IgD-negative memory B cell (primary cell): ENCODE data around the gene DNAH8. TPM values are rescaled to one million over a fixed set of nuclear protein-coding genes. Genes with fewer than 3 reads are reported as not detected.
A peak's percentile ranks its signal among the peaks of the same experiment; 100 is the strongest.
"Not testable (repeated sequence)": the region's sequence is repeated elsewhere in the genome, so short reads cannot be mapped to it uniquely, and the experiment has no call there.

ENCODE experiments used
- H3K27ac Mint-ChIP-seq, 3 donors: one replicate each; pipeline ENCODE4 v1.8.0; 2020 to 2022; ENCODE audit warnings: mild to moderate bottlenecking in 3 of 3, mixed read lengths in 3 of 3, moderate library complexity in 1 of 3
- H3K27me3 Mint-ChIP-seq: one replicate; pipeline ENCODE4 v1.8.0; 2021; ENCODE audit warnings: mixed read lengths
- H3K36me3 Mint-ChIP-seq: one replicate; pipeline ENCODE4 v1.8.0; 2020; ENCODE audit warnings: mild to moderate bottlenecking, mixed read lengths
- H3K4me1 Mint-ChIP-seq, 3 donors: one replicate each; pipeline ENCODE4 v1.8.0; 2020 to 2022; ENCODE audit warnings: mixed read lengths in 3 of 3, mild to moderate bottlenecking in 1 of 3
- H3K4me3 Mint-ChIP-seq, 4 donors: one replicate each; pipeline ENCODE4 v1.8.0; 2020 to 2022; ENCODE audit warnings: mild to moderate bottlenecking in 4 of 4, mixed read lengths in 4 of 4, moderate library complexity in 3 of 4
- H3K9me3 Mint-ChIP-seq, 3 donors: one replicate each; pipeline ENCODE4 v1.8.0; 2020 to 2021; ENCODE audit warnings: mixed read lengths in 3 of 3, mild to moderate bottlenecking in 1 of 3
- polyA plus RNA-seq: library from polyadenylated mRNA; unstranded; fragments of 300-500 nt; fragmentation: Illumina TruSeq; gene quantifications from one replicate; pipeline ENCODE4 v1.2.3, GENCODE V29; 2021

The DNAH8 gene
- polyA plus RNA-seq, 1 donor from 2014 or later: 0.94 TPM

DNA sequence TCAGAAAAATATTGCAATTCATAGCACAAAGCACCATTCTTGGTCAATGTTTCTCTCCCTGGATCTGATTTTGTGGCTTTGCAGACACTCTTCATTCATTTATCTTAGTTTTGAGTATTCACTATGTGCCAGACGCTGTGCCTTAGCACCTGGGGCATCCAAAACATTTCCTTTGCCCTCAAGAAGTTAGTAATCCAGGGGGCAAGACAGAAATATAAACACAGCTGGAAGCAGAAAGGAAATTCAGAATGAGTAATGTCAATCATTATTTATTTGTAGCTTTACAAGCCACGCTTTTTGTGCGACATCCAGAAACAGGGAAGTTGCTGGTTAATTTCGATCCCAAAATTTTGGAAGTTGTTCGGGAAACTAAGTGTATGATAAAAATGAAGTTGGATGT is 71.4 kb downstream of the DNAH8 start:
- H3K4me1 Mint-ChIP-seq: peaks cover 8 to 15% (median 14%) of the 10 kb centered on the region in 3 donors
- no peaks in the 10 kb centered on the region for H3K9me3 Mint-ChIP-seq
- peaks cover 3% of the 10 kb centered on the region for H3K36me3 Mint-ChIP-seq
- H3K27ac Mint-ChIP-seq: no peak overlapping the region
- H3K4me3 Mint-ChIP-seq: no peak overlapping the region
- no peaks in the 10 kb centered on the region for H3K27me3 Mint-ChIP-seq

DNA sequence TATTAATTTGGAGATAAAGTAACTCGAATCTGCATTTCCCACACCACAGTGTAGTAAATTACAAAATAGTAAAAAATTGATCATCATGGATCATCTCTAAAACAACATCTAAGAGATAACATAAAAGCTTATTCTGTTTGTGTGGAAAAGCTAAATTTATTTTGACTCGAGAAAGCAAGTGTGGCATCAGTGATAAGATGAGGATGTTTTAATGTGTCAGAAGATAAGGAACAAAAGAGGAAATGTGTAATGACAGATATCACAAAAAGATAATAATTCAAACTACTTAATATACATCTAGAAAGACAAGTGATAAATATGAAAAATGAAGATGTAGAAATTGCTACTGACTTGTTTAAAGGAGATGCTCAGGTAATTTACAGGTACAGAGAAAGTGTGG is 74.1 kb downstream of the DNAH8 start:
- peak overlapping the region in 1 of 4 donors; percentile 56 for H3K4me3 Mint-ChIP-seq
- peaks cover 5 to 13% (median 8%) of the 10 kb centered on the region in 3 donors for H3K4me1 Mint-ChIP-seq
- no peaks in the 10 kb centered on the region for H3K27me3 Mint-ChIP-seq
- peaks cover 3% of the 10 kb centered on the region for H3K36me3 Mint-ChIP-seq
- H3K9me3 Mint-ChIP-seq: no peaks in the 10 kb centered on the region
- H3K27ac Mint-ChIP-seq: no peak overlapping the region

DNA sequence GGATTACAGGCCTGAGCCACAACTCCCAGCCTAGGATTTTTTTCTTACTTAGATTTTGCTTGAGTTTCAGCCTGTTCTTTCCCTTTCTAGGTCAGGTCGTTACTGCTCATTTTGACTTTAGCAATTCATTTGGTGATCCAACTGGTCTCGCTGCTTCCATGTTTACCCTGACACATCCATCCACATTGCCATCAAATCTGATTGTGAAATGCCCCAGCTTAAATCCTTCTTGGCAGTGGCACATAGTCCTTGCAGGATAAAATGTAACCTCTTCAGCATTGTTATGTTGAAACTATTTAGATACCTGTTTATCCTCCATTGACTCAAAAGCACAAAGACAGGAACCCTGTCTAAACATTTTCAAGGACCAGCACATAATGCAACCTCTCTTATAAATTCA is 77.2 kb downstream of the DNAH8 start:
- H3K27me3 Mint-ChIP-seq: no peaks in the 10 kb centered on the region
- H3K36me3 Mint-ChIP-seq: peaks cover 7% of the 10 kb centered on the region
- H3K9me3 Mint-ChIP-seq: no peaks in the 10 kb centered on the region
- no peak overlapping the region for H3K4me3 Mint-ChIP-seq
- H3K27ac Mint-ChIP-seq: peak overlapping the region in 1 of 3 donors; percentile 19
- peaks cover 0 to 6% (median 0%) of the 10 kb centered on the region in 3 donors for H3K4me1 Mint-ChIP-seq

DNA sequence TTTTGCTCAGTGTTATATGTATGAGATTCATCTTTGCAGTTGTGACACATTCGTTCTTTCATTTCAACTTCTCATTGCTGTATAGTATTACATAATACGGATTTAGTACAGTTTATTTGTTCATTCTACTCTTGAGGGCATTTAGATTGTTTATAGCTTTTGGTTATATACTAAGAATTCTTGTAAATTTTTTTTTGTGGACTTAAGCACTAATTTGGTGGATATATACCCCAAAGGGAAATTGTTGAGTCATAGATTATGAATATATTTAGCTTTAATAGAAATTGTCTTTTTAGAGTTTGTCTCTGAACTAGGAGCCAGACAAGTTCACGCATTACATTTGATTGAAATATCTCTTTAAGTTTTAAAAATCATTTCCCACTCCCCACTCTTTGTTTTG is 79.6 kb downstream of the DNAH8 start:
- H3K4me1 Mint-ChIP-seq: peaks cover 0 to 2% (median 0%) of the 10 kb centered on the region in 3 donors
- peaks cover 4% of the 10 kb centered on the region for H3K36me3 Mint-ChIP-seq
- H3K9me3 Mint-ChIP-seq: no peaks in the 10 kb centered on the region
- H3K4me3 Mint-ChIP-seq: no peak overlapping the region
- no peaks in the 10 kb centered on the region for H3K27me3 Mint-ChIP-seq
- H3K27ac Mint-ChIP-seq: no peak overlapping the region

DNA sequence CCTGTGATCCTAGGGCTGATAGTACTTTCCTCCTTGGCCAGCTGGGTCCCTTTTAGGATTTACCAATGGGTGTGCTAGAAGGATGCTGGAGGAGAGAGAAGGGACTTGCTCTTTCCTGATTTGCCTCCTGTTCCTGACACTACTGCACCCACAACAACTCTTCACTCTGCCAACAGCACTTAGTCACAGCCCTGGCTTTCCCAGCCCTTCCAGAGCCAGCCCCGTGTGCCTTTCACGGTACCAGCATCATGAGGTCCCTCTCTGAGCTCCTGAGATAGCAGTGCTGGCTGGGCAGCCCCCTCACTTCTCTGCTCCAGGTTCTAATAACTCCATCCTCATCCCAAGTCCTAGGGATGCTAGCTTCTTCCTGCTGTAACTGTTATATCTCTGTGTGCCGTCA is 80.9 kb downstream of the DNAH8 start:
- Mint-ChIP-seq H3K4me3 (no peak overlapping the region), H3K36me3 (peaks cover 4% of the 10 kb centered on the region), H3K27me3 (no peaks in the 10 kb centered on the region), H3K27ac (no peak overlapping the region), H3K4me1 (peaks cover 0 to 2% (median 0%) of the 10 kb centered on the region in 3 donors), H3K9me3 (no peaks in the 10 kb centered on the region)

DNA sequence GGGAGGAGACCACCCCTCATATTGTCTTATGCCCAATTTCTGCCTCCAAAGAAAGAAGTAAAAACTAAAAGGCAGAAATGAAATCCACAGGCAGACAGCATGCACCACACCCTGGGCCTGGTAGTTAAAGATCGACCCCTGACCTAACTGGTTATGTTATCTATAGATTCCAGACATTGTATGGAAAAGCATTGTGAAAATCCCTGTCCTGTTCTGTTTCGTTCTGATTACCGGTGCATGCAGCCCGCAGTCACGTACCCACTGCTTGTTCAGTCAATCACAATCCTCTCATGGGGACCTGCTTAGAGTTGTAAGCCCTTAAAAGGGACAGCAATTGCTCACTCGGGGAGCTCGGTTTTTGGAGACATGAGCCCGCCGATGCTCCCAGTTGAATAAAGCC is 81.3 kb downstream of the DNAH8 start:
- H3K4me3 Mint-ChIP-seq, H3K9me3 Mint-ChIP-seq, H3K36me3 Mint-ChIP-seq, H3K4me1 Mint-ChIP-seq, H3K27me3 Mint-ChIP-seq, H3K27ac Mint-ChIP-seq: not testable (repeated sequence)

DNA sequence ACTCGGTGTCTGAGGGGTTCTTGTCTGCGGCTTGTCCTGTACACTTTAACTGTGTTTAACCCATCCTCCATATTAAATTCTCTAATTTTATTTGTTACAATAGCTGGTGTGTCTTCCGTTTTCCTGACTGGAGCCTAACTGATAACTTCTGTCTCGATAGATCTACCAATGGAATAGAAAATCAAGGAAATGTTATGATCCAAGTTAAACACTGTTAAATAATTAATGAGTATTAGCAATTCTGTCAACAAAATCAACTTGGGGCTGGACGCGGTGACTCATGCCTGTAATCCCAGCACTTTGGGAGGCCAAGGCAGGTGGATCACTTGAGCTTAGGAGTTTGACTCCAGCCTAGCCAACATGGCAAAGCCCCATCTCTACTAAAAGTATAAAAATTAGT is 81.7 kb downstream of the DNAH8 start:
- Mint-ChIP-seq H3K9me3 (no peaks in the 10 kb centered on the region), H3K4me1 (peaks cover 0 to under 1% (median 0%) of the 10 kb centered on the region in 3 donors), H3K27me3 (no peaks in the 10 kb centered on the region), H3K4me3 (no peak overlapping the region), H3K36me3 (peaks cover 4% of the 10 kb centered on the region), H3K27ac (no peak overlapping the region)

DNA sequence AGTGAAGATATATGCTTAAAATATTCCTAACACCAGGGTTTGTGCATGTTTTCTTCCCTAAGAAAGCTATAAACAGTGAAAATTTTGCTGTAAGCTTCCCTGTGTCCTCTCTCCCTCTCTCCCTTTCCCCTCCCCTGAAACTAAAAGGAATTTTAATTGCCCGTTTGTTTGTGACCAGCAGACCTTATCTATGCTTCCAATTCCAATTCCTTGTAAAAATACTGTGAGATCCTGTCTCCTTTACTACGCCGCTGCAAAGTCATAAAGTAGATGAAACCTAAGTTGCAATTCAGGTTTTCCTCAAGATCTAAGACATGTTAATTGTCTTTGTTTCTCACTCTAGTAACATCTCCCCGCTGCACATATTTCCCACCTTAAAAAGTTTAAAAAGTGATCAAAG is 82.3 kb downstream of the DNAH8 start:
- Mint-ChIP-seq H3K4me1 (no peaks in the 10 kb centered on the region), H3K27me3 (no peaks in the 10 kb centered on the region), H3K27ac (peak overlapping the region in 1 of 3 donors; percentile 41), H3K9me3 (no peaks in the 10 kb centered on the region), H3K36me3 (peaks cover 4% of the 10 kb centered on the region), H3K4me3 (no peak overlapping the region)

DNA sequence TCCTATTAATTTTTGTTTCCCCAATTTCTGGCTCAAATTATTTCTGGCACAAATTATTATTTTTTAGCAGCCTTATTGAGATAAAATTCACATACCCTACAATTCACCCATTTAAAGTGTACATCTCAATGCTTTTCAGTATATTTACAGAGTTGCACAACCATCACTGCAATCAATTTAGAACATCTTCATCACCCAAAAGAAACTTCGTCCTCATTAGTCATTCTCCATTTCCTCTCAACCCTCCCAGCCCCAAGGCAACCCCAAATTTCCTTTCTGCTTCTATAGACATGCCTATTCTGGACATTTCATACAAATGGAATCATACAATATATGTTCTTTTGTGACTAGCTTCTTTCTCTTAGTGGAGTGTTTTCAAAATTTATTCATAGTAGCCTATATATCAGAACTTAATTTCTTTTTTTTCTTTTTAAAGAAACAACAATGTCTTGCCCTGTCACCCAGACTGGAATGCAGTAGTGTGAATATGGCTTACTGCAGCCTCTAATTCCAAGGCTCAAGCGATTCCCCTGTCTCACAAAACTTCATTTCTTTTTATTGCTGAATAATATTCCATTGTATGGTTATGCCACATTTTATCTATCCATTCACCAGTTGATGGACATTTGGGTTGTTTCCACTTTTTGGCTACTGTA is 84.5 kb downstream of the DNAH8 start:
- Mint-ChIP-seq H3K27ac (no peak overlapping the region), H3K4me3 (no peak overlapping the region), H3K36me3 (no peaks in the 10 kb centered on the region), H3K27me3 (no peaks in the 10 kb centered on the region), H3K4me1 (peaks cover 0 to 3% (median 0%) of the 10 kb centered on the region in 3 donors), H3K9me3 (no peaks in the 10 kb centered on the region)

DNA sequence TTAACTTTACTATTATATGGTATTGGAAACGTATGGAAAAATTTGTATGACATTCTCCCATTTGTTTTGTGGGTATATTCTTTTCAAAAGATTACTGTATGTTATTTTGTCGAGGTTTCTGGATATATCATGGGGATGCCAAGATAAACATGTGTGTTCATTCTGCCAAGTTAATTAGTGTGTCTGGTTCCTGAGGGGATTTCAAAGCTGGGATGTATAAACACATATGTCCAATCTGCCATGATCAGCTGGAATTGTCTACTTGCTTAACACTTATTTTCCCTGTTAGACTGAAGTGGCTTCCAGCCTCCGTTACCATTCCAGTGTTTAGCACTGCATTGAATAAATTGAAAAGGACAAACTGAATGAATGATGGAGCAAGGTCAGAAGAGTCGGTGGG is 86.2 kb downstream of the DNAH8 start:
- Mint-ChIP-seq H3K9me3 (no peaks in the 10 kb centered on the region), H3K27me3 (no peaks in the 10 kb centered on the region), H3K27ac (no peak overlapping the region), H3K4me1 (peaks cover 3 to 4% (median 3%) of the 10 kb centered on the region in 3 donors), H3K4me3 (no peak overlapping the region), H3K36me3 (no peaks in the 10 kb centered on the region)

DNA sequence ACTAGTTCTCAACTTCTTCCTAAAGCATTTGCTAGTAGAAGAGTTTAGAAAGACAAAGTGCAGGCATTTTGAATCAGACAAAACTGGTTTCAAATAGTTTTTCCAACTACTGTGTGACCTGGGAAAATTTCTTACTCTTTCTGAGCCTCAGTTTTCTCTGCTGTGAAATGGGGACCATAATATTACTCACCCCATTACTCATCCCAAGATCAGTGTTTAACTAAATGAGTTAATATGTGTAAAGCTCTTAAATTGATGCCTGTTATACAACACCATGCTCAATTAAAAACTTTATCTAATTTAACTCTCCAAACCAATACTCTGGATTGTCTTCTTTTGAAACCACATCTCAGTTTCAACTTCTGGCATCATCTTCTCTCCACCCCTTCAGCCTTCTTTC is 87.4 kb downstream of the DNAH8 start:
- no peaks in the 10 kb centered on the region for H3K27me3 Mint-ChIP-seq
- no peaks in the 10 kb centered on the region for H3K9me3 Mint-ChIP-seq
- peaks cover 3 to 5% (median 4%) of the 10 kb centered on the region in 3 donors for H3K4me1 Mint-ChIP-seq
- no peak overlapping the region for H3K27ac Mint-ChIP-seq
- H3K4me3 Mint-ChIP-seq: no peak overlapping the region
- no peaks in the 10 kb centered on the region for H3K36me3 Mint-ChIP-seq

DNA sequence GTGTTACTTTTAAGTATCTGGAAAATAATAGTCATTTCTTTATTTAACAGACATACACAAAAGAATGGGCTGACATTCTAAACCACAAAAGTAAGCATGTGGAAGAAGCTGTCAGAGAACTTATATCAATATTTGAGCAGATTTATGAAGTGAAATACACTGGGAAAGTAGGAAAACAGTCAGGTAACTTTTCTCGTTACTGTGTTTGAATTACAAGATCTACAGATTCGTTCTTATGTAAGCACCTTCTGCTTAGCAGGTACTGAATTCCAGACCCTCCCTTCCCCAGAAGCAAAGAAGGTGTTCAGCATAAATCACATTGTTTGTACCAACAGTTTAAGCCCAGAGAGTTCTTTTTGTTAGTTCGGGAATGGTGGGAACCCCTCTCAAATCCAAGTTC is 88.0 kb downstream of the DNAH8 start:
- peaks cover 3 to 5% (median 4%) of the 10 kb centered on the region in 3 donors for H3K4me1 Mint-ChIP-seq

DNA sequence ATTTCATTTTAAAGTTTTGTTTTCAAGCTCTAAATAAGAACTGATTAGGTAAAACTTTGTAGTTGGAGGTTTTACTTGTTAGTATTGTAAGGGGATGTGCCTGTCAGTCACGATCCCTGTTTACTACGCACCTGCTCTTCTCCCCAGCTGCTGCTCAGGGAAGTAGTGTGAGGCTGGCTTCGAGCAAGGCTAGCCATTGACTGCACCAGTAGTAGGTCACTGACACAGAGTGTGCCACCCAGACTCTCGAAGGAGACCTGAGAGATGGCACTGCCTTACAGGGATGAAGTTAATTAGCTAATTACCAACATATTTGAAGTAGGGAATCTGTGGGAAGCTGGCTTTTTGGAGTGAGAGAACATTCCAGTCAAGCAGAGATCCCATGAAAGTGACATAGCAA is 89.2 kb downstream of the DNAH8 start:
- H3K9me3 Mint-ChIP-seq: no peaks in the 10 kb centered on the region
- H3K4me1 Mint-ChIP-seq: peaks cover 3 to 5% (median 4%) of the 10 kb centered on the region in 3 donors
- H3K4me3 Mint-ChIP-seq: no peak overlapping the region
- no peaks in the 10 kb centered on the region for H3K36me3 Mint-ChIP-seq
- H3K27ac Mint-ChIP-seq: no peak overlapping the region
- no peaks in the 10 kb centered on the region for H3K27me3 Mint-ChIP-seq

More for the DNA sequence above, 88.0 kb downstream of the DNAH8 start:
- no peaks in the 10 kb centered on the region for H3K27me3 Mint-ChIP-seq
- no peak overlapping the region for H3K4me3 Mint-ChIP-seq
- no peaks in the 10 kb centered on the region for H3K9me3 Mint-ChIP-seq
- H3K27ac Mint-ChIP-seq: no peak overlapping the region
- no peaks in the 10 kb centered on the region for H3K36me3 Mint-ChIP-seq

DNA sequence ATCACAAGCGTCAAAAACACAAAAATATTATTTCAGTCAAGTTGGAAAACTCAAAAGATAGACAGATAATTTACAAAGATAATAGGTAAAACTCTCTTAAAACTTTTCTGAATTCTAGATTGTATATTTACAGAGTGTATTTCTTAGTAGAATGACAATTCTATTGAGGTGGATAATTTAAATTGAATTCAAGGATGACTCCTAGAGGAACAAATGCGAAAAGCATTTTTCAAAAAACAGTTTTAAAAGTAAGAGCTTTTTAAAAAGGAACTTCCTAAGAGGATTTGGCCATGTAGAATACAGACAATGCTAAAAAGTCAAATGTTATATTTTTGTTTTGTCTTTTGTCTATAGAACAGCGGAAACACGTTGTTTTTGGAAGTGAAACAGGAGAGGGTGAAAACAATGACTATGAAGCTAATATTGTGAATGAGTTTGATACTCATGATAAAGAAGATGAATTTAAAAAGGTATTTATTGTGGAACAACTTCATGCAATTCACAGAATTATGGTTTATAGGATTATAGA is 90.1 kb downstream of the DNAH8 start:
- H3K27me3 Mint-ChIP-seq: no peaks in the 10 kb centered on the region

DNA sequence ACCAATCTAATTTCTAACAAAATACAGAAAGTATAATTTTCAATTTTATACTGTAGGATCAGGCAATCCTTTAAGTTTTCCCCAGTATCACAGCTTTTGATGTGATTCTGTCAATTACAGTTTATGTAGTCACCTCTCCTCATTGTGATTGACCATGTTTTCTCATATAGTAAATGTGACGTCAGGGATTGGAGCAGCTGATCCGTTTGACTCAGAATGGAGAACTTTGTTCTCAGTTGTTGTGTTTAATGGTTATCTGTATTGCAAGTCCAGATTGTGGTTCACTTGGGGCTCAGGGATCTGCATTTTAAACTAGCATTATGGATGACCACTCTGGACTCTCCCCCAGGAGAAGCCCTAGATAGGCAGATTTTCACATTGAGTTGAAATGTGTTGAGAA is 90.6 kb downstream of the DNAH8 start:
- Mint-ChIP-seq H3K4me1 (peaks cover 3 to 5% (median 4%) of the 10 kb centered on the region in 3 donors), H3K36me3 (no peaks in the 10 kb centered on the region), H3K9me3 (no peaks in the 10 kb centered on the region), H3K4me3 (no peak overlapping the region), H3K27ac (no peak overlapping the region), H3K27me3 (no peaks in the 10 kb centered on the region)

More for the DNA sequence above, 90.1 kb downstream of the DNAH8 start:
- peaks cover 3 to 5% (median 4%) of the 10 kb centered on the region in 3 donors for H3K4me1 Mint-ChIP-seq
- no peaks in the 10 kb centered on the region for H3K9me3 Mint-ChIP-seq
- H3K4me3 Mint-ChIP-seq: no peak overlapping the region
- no peak overlapping the region for H3K27ac Mint-ChIP-seq
- H3K36me3 Mint-ChIP-seq: no peaks in the 10 kb centered on the region

DNA sequence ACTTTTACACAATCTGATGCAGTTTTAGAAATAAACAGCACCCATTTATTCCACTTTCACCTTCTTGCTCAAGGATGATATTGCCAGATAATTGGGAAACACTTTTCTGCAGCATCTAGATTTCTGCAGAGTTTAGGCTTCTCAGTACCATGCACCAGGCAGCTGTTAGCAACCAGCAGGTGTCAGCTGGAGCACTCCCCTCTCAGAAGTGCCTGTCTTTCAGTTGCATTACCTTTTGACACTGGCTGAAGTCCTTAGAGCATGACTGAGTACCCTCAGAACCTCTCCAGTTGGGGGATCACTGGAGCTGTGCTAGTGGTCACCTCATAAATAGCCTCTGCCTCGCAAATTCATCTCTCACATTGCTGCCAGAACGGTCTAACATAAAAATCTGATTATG is 91.2 kb downstream of the DNAH8 start:
- Mint-ChIP-seq H3K9me3 (no peaks in the 10 kb centered on the region), H3K36me3 (no peaks in the 10 kb centered on the region), H3K27me3 (no peaks in the 10 kb centered on the region), H3K4me1 (peaks cover 3 to 7% (median 4%) of the 10 kb centered on the region in 3 donors), H3K4me3 (no peak overlapping the region), H3K27ac (no peak overlapping the region)
